ENCODE measurements around the gene DOK6.

The DOK6 gene

GRCh38 chr18:69539404-69539803, 138.7 kb downstream of the DOK6 start:
- no peak for DNase-seq (ENCODE audit: low spot score)

- no peak for DNase-seq (ENCODE audit: low spot score)
Measured at GRCh38 chr18:69556228-69556627, 155.5 kb downstream of the DOK6 start.

GRCh38 chr18:69557282-69557681, 156.6 kb downstream of the DOK6 start:
- DNase-seq (ENCODE audit: low spot score), result no peak

- DNase-seq (ENCODE audit: low spot score), result no peak
Measured at GRCh38 chr18:69558052-69558451, 157.4 kb downstream of the DOK6 start.

- no peak for DNase-seq (ENCODE audit: low spot score)
Measured at GRCh38 chr18:69559604-69560003, 158.9 kb downstream of the DOK6 start.

GRCh38 chr18:69564602-69565001, 163.9 kb downstream of the DOK6 start:
- DNase-seq (ENCODE audit: low spot score), result no peak

GRCh38 chr18:69567813-69568488, 167.3 kb downstream of the DOK6 start:
- no peak for DNase-seq (ENCODE audit: low spot score)

- DNase-seq (ENCODE audit: low spot score), result no peak
Measured at GRCh38 chr18:69569133-69569532, 168.4 kb downstream of the DOK6 start.

GRCh38 chr18:69574401-69574800, 173.7 kb downstream of the DOK6 start:
- peak; percentile 6 for DNase-seq (ENCODE audit: low spot score)

- peak; percentile 38 for DNase-seq (ENCODE audit: low spot score)
Measured at GRCh38 chr18:69580107-69580506, 179.4 kb downstream of the DOK6 start.

- no peak for DNase-seq (ENCODE audit: low spot score)
Measured at GRCh38 chr18:69584429-69584828, 183.7 kb downstream of the DOK6 start.

- no peak for DNase-seq (ENCODE audit: low spot score)
Measured at GRCh38 chr18:69585696-69586095, 185.0 kb downstream of the DOK6 start.

- no peak for DNase-seq (ENCODE audit: low spot score)
Measured at GRCh38 chr18:69586537-69586936, 185.8 kb downstream of the DOK6 start.

- no peak for DNase-seq (ENCODE audit: low spot score)
Measured at GRCh38 chr18:69588301-69588700, 187.6 kb downstream of the DOK6 start.

- no peak for DNase-seq (ENCODE audit: low spot score)
Measured at GRCh38 chr18:69590150-69590549, 189.5 kb downstream of the DOK6 start.

GRCh38 chr18:69596345-69596744, 195.7 kb downstream of the DOK6 start:
- no peak for DNase-seq (ENCODE audit: low spot score)

GRCh38 chr18:69597561-69597960, 196.9 kb downstream of the DOK6 start:
- no peak for DNase-seq (ENCODE audit: low spot score)

GRCh38 chr18:69599377-69599776, 198.7 kb downstream of the DOK6 start:
- DNase-seq (ENCODE audit: low spot score), result no peak

GRCh38 chr18:69612242-69612641, 211.6 kb downstream of the DOK6 start:
- no peak for DNase-seq (ENCODE audit: low spot score)

- DNase-seq (ENCODE audit: low spot score), result no peak
Measured at GRCh38 chr18:69616114-69616513, 215.4 kb downstream of the DOK6 start.

GRCh38 chr18:69617408-69617807, 216.7 kb downstream of the DOK6 start:
- DNase-seq (ENCODE audit: low spot score), result no peak

GRCh38 chr18:69617888-69618287, 217.2 kb downstream of the DOK6 start:
- DNase-seq (ENCODE audit: low spot score), result peak; percentile 77

GRCh38 chr18:69622184-69622583, 221.5 kb downstream of the DOK6 start:
- DNase-seq (ENCODE audit: low spot score), result no peak

GRCh38 chr18:69622961-69623360, 222.3 kb downstream of the DOK6 start:
- no peak for DNase-seq (ENCODE audit: low spot score)
